ENCODE measurements around the gene ASIC3. TPM values are rescaled to one million over a fixed set of nuclear protein-coding genes. Genes with fewer than 3 reads are reported as not detected.

ASIC3 gene
- total and polyA plus RNA-seq, 2 of the 4 experiments (the other 2 are of a cell fraction) = 0.74 TPM; not detected in 1

DNA sequence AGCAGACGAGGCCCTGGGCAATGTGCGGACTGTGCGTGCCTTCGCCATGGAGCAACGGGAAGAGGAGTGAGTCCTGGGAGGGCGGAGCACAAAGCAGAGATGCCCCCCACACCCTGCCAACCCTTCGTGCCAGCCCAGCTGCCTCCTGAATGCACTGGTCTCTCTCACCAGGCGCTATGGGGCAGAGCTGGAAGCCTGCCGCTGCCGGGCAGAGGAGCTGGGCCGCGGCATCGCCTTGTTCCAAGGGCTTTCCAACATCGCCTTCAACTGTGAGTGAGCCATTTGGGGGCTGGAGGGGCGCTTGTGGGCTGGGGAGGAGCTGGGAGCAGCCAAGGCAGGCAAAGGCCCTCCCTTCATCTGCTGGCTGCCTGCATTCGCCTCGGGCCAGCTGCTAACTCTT, 12.4 kb upstream of the ASIC3 start:
- H3K56ac ChIP-seq (ENCODE audit: extremely low read depth, insufficient read depth, low read length) = no peak overlapping the region
- H2AK5ac ChIP-seq (ENCODE audit: low read depth, low read length) = no peak overlapping the region
- ATAC-seq (ENCODE audit: low read depth) = no peak
- no peak overlapping the region for H3K27ac ChIP-seq (ENCODE audit: insufficient read depth, low read length)
- no peak overlapping the region for H2BK15ac ChIP-seq (ENCODE audit: low read depth, low read length)
- dilution Hi-C loops (cut with HindIII; ENCODE audit: low sequenced_read_pairs, unreplicated experiment) = no loop called here
- no peak overlapping the region for H3K4me2 ChIP-seq (ENCODE audit: low read depth, low read length)
- 89% methylated on average over 8 of the region's 17 CpGs; no CpG with 5 or more reads in 1 of the 2 experiments for WGBS, 2 experiments (ENCODE audit: extremely low coverage in 2 of 2, insufficient read length in 1 of 2)
- no peak overlapping the region for H4K8ac ChIP-seq (ENCODE audit: low read depth in 2 of 2, low read length in 2 of 2)
- H4K91ac ChIP-seq (ENCODE audit: insufficient read depth, low read depth, low read length) = no peak overlapping the region
- no peak overlapping the region for H3K23ac ChIP-seq (ENCODE audit: low read depth, low read length)
- peaks cover 17% of the 10 kb centered on the region for H3K4me1 ChIP-seq (ENCODE audit: control insufficient read depth, insufficient read depth, low read length)
- H3K27me3 ChIP-seq (ENCODE audit: control insufficient read depth, insufficient read depth, low read length) = no peaks in the 10 kb centered on the region
- H3K79me1 ChIP-seq (ENCODE audit: low read depth in 1 of 2, low read length in 2 of 2) = peaks cover 0 to 22% of the 10 kb centered on the region in 2 experiments; a peak in 1 of 4 replicates
- TF ChIP-seq SMC3 (IDR thresholded peaks at IDR 0.05; ENCODE audit: low read depth, low read length) = no peak
- no peak for TF ChIP-seq NFE2L2 (IDR thresholded peaks at IDR 0.05; ENCODE audit: low read depth, low read length)
- TF ChIP-seq RFX5 (IDR thresholded peaks at IDR 0.05; ENCODE audit: low read depth, low read length) = no peak
- no peak for TF ChIP-seq POLR2A (IDR thresholded peaks at IDR 0.05; ENCODE audit: low read depth, low read length)
- TF ChIP-seq, protein P1, sequence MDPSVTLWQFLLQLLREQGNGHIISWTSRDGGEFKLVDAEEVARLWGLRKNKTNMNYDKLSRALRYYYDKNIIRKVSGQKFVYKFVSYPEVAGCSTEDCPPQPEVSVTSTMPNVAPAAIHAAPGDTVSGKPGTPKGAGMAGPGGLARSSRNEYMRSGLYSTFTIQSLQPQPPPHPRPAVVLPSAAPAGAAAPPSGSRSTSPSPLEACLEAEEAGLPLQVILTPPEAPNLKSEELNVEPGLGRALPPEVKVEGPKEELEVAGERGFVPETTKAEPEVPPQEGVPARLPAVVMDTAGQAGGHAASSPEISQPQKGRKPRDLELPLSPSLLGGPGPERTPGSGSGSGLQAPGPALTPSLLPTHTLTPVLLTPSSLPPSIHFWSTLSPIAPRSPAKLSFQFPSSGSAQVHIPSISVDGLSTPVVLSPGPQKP (IDR thresholded peaks at IDR 0.05; ENCODE audit: borderline replicate concordance, low read depth, low read length) = no peak
- TF ChIP-seq MAFK (IDR thresholded peaks at IDR 0.05; ENCODE audit: low read depth, low read length) = no peak
- TF ChIP-seq MXI1 (IDR thresholded peaks at IDR 0.05; ENCODE audit: borderline replicate concordance, low read depth, low read length) = no peak
- TF ChIP-seq, protein P2, sequence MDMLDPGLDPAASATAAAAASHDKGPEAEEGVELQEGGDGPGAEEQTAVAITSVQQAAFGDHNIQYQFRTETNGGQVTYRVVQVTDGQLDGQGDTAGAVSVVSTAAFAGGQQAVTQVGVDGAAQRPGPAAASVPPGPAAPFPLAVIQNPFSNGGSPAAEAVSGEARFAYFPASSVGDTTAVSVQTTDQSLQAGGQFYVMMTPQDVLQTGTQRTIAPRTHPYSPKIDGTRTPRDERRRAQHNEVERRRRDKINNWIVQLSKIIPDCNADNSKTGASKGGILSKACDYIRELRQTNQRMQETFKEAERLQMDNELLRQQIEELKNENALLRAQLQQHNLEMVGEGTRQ (IDR thresholded peaks at IDR 0.05; ENCODE audit: low read depth, low read length) = no peak
- BruUV-seq (replicated peaks) = no TSS peak
- H3K36me3 ChIP-seq (ENCODE audit: control insufficient read depth, insufficient read depth, low read length) = peaks cover 30% of the 10 kb centered on the region
- ChIA-PET POLR2A (ENCODE audit: unreplicated experiment) (no interaction called here), CTCF (no interaction called here)
- H3K9me1 ChIP-seq (ENCODE audit: insufficient read depth, low read length) = peaks cover 18% of the 10 kb centered on the region
- no peak overlapping the region for H4K5ac ChIP-seq (ENCODE audit: low read depth, low read length)
- H2BK120ac ChIP-seq (ENCODE audit: low read depth, low read length) = no peak overlapping the region
- no peak overlapping the region for H3K4me3 ChIP-seq (ENCODE audit: insufficient read depth, low read depth, low read length)
- H2BK5ac ChIP-seq (ENCODE audit: low read depth, low read length, poor library complexity, severe bottlenecking) = no peak overlapping the region
- H3K18ac ChIP-seq (ENCODE audit: low read depth, low read length) = no peak overlapping the region
- no peak overlapping the region for H2BK20ac ChIP-seq (ENCODE audit: low read depth, low read length)
- no peak overlapping the region for H2AK9ac ChIP-seq (replicated peaks; ENCODE audit: low read depth, low read length, poor library complexity)
- H4K20me1 ChIP-seq (ENCODE audit: insufficient read depth, low read length) = peaks cover 8% of the 10 kb centered on the region
- no peaks in the 10 kb centered on the region for H3K9me3 ChIP-seq (ENCODE audit: control insufficient read depth, insufficient read depth, low read length)
- intact Hi-C loops (cut with micrococcal nuclease) = no loop called here
- H2AFZ ChIP-seq (replicated peaks; ENCODE audit: low read length, poor library complexity) = no peak overlapping the region
- no peak for DNase-seq
- no peak overlapping the region for H3K14ac ChIP-seq (replicated peaks; ENCODE audit: low read depth, low read length)
- H3K4ac ChIP-seq (ENCODE audit: low read depth, low read length) = no peak overlapping the region
- H3K9ac ChIP-seq (ENCODE audit: low read depth, low read length) = no peak overlapping the region
- in situ Hi-C loops (cut with MboI; ENCODE audit: low sequenced_read_pairs) = no loop called here

Measured in IMR-90 (cell line).